Activated T-cell treated with anti-CD3 and anti-CD28 coated beads, Interleukin-2, amount 50 U/mL, for 24 hours (primary cell): ENCODE results near the gene SLC15A1.
"Not testable (repeated sequence)": the region's sequence is repeated elsewhere in the genome, so short reads cannot be mapped to it uniquely, and the experiment has no call there.

Experiments used
- DNase-seq: peaks from one replicate; pipeline ENCODE4 v3.0.0-alpha.2; 2020
- H3K27ac Mint-ChIP-seq: 2 replicates; pipeline ENCODE4 v1.8.0; 2020; ENCODE audit warnings: mild to moderate bottlenecking, mixed read lengths
- H3K27me3 Mint-ChIP-seq: 2 replicates; pipeline ENCODE4 v1.8.0; 2020; ENCODE audit warnings: mixed read lengths
- H3K36me3 Mint-ChIP-seq: 2 replicates; pipeline ENCODE4 v1.8.0; 2020; ENCODE audit warnings: low read depth, mixed read lengths
- H3K4me1 Mint-ChIP-seq: 2 replicates; pipeline ENCODE4 v1.8.0; 2020; ENCODE audit warnings: low read depth, mixed read lengths
- H3K4me3 Mint-ChIP-seq: 2 replicates; pipeline ENCODE4 v1.8.0; 2020; ENCODE audit warnings: mild to moderate bottlenecking, moderate library complexity, mixed read lengths
- H3K9me3 Mint-ChIP-seq: 2 replicates; pipeline ENCODE4 v1.8.0; 2020; ENCODE audit warnings: mixed read lengths

The SLC15A1 gene

GRCh38 chr13:98656223-98656622 is 96.2 kb downstream of the SLC15A1 start:
- no peaks in the 10 kb centered on the region for H3K9me3 Mint-ChIP-seq
- peaks cover 2% of the 10 kb centered on the region for H3K4me1 Mint-ChIP-seq
- H3K27ac Mint-ChIP-seq = no peak overlapping the region
- no peaks in the 10 kb centered on the region for H3K36me3 Mint-ChIP-seq
- H3K4me3 Mint-ChIP-seq = no peak overlapping the region
- DNase-seq = no peak
- H3K27me3 Mint-ChIP-seq = peaks cover 2% of the 10 kb centered on the region

GRCh38 chr13:98653463-98653985 is 98.9 kb downstream of the SLC15A1 start:
- Mint-ChIP-seq H3K4me1 (peaks cover 2% of the 10 kb centered on the region), H3K36me3 (no peaks in the 10 kb centered on the region), H3K9me3 (no peaks in the 10 kb centered on the region), H3K27ac (peak overlapping the region; percentile 70), H3K27me3 (peaks cover 2% of the 10 kb centered on the region), H3K4me3 (no peak overlapping the region)
- DNase-seq = peak; percentile 82

- H3K27ac Mint-ChIP-seq = peak overlapping the region; percentile 70
- peaks cover 2% of the 10 kb centered on the region for H3K4me1 Mint-ChIP-seq
- H3K4me3 Mint-ChIP-seq = no peak overlapping the region
- no peaks in the 10 kb centered on the region for H3K9me3 Mint-ChIP-seq
- no peak for DNase-seq
- no peaks in the 10 kb centered on the region for H3K36me3 Mint-ChIP-seq
- peaks cover 2% of the 10 kb centered on the region for H3K27me3 Mint-ChIP-seq
Measured at GRCh38 chr13:98652721-98653462, 99.6 kb downstream of the SLC15A1 start.

- Mint-ChIP-seq H3K4me3 (no peak overlapping the region), H3K4me1 (peaks cover 2% of the 10 kb centered on the region), H3K27me3 (peaks cover 2% of the 10 kb centered on the region), H3K36me3 (no peaks in the 10 kb centered on the region), H3K27ac (no peak overlapping the region), H3K9me3 (no peaks in the 10 kb centered on the region)
- DNase-seq = no peak
Measured at GRCh38 chr13:98652276-98652675, 100.2 kb downstream of the SLC15A1 start.

- H3K36me3 Mint-ChIP-seq = no peaks in the 10 kb centered on the region
- H3K27me3 Mint-ChIP-seq = peaks cover 2% of the 10 kb centered on the region
- no peak overlapping the region for H3K4me3 Mint-ChIP-seq
- H3K27ac Mint-ChIP-seq = no peak overlapping the region
- H3K9me3 Mint-ChIP-seq = no peaks in the 10 kb centered on the region
- no peak for DNase-seq
- H3K4me1 Mint-ChIP-seq = peaks cover 2% of the 10 kb centered on the region
Measured at GRCh38 chr13:98651744-98652143, 100.7 kb downstream of the SLC15A1 start.

GRCh38 chr13:98650396-98651107 is 101.9 kb downstream of the SLC15A1 start:
- no peak for DNase-seq
- no peak overlapping the region for H3K4me3 Mint-ChIP-seq
- H3K27ac Mint-ChIP-seq = no peak overlapping the region
- H3K36me3 Mint-ChIP-seq = no peaks in the 10 kb centered on the region
- peaks cover 2% of the 10 kb centered on the region for H3K27me3 Mint-ChIP-seq
- peaks cover 2% of the 10 kb centered on the region for H3K4me1 Mint-ChIP-seq
- no peaks in the 10 kb centered on the region for H3K9me3 Mint-ChIP-seq

- Mint-ChIP-seq H3K4me1 (peaks cover 2% of the 10 kb centered on the region), H3K9me3 (no peaks in the 10 kb centered on the region), H3K27ac (no peak overlapping the region), H3K4me3 (no peak overlapping the region), H3K27me3 (peaks cover 5% of the 10 kb centered on the region), H3K36me3 (no peaks in the 10 kb centered on the region)
- no peak for DNase-seq
Measured at GRCh38 chr13:98649861-98650260, 102.6 kb downstream of the SLC15A1 start.

- Mint-ChIP-seq H3K4me1 (peaks cover 4% of the 10 kb centered on the region), H3K27me3 (peaks cover 6% of the 10 kb centered on the region), H3K9me3 (no peaks in the 10 kb centered on the region), H3K36me3 (no peaks in the 10 kb centered on the region), H3K4me3 (no peak overlapping the region), H3K27ac (no peak overlapping the region)
- DNase-seq = no peak
Measured at GRCh38 chr13:98648686-98649085, 103.8 kb downstream of the SLC15A1 start.

GRCh38 chr13:98648141-98648540 is 104.3 kb downstream of the SLC15A1 start:
- H3K4me3 Mint-ChIP-seq = no peak overlapping the region
- peaks cover 6% of the 10 kb centered on the region for H3K27me3 Mint-ChIP-seq

GRCh38 chr13:98647121-98647520 is 105.4 kb downstream of the SLC15A1 start:
- Mint-ChIP-seq H3K9me3 (no peaks in the 10 kb centered on the region), H3K4me1 (peaks cover 3% of the 10 kb centered on the region), H3K27me3 (peaks cover 6% of the 10 kb centered on the region), H3K36me3 (no peaks in the 10 kb centered on the region), H3K27ac (no peak overlapping the region), H3K4me3 (no peak overlapping the region)
- DNase-seq = no peak

More at GRCh38 chr13:98648141-98648540, 104.3 kb downstream of the SLC15A1 start:
- no peak overlapping the region for H3K27ac Mint-ChIP-seq
- H3K9me3 Mint-ChIP-seq = no peaks in the 10 kb centered on the region
- H3K4me1 Mint-ChIP-seq = peaks cover 3% of the 10 kb centered on the region
- DNase-seq = no peak
- H3K36me3 Mint-ChIP-seq = no peaks in the 10 kb centered on the region

- no peaks in the 10 kb centered on the region for H3K9me3 Mint-ChIP-seq
- H3K36me3 Mint-ChIP-seq = no peaks in the 10 kb centered on the region
- no peak overlapping the region for H3K4me3 Mint-ChIP-seq
- peaks cover 3% of the 10 kb centered on the region for H3K4me1 Mint-ChIP-seq
- DNase-seq = no peak
- no peak overlapping the region for H3K27ac Mint-ChIP-seq
- H3K27me3 Mint-ChIP-seq = peaks cover 6% of the 10 kb centered on the region
Measured at GRCh38 chr13:98643479-98643878, 109.0 kb downstream of the SLC15A1 start.

GRCh38 chr13:98641075-98641474 is 111.4 kb downstream of the SLC15A1 start:
- Mint-ChIP-seq H3K27ac (no peak overlapping the region), H3K36me3 (no peaks in the 10 kb centered on the region), H3K4me3 (no peak overlapping the region), H3K4me1 (peaks cover 3% of the 10 kb centered on the region), H3K27me3 (peaks cover 6% of the 10 kb centered on the region), H3K9me3 (no peaks in the 10 kb centered on the region)
- no peak for DNase-seq

GRCh38 chr13:98639785-98640184 is 112.7 kb downstream of the SLC15A1 start:
- H3K36me3 Mint-ChIP-seq, H3K27ac Mint-ChIP-seq, H3K4me1 Mint-ChIP-seq, H3K27me3 Mint-ChIP-seq, DNase-seq, H3K9me3 Mint-ChIP-seq, H3K4me3 Mint-ChIP-seq: not testable (repeated sequence)

- not testable (repeated sequence) for DNase-seq, H3K4me1 Mint-ChIP-seq, H3K9me3 Mint-ChIP-seq, H3K27me3 Mint-ChIP-seq, H3K36me3 Mint-ChIP-seq, H3K27ac Mint-ChIP-seq, H3K4me3 Mint-ChIP-seq
Measured at GRCh38 chr13:98638352-98638751, 114.1 kb downstream of the SLC15A1 start.
